ENCODE results near the gene KLF6.

GRCh38 chr10:3776796-3777571 is 8.0 kb downstream of the KLF6 start:
- TF ChIP-seq YY1 (IDR thresholded peaks at IDR 0.05; ENCODE audit: low read depth) (no peak), TAF1 (IDR thresholded peaks at IDR 0.05; ENCODE audit: borderline replicate concordance, low read depth, low read length) (no peak), EZH2phosphoT487 (IDR thresholded peaks at IDR 0.05; ENCODE audit: borderline replicate concordance, low read depth) (no peak), RCOR1 (IDR thresholded peaks at IDR 0.05; ENCODE audit: low read length) (no peak), CTCF (IDR thresholded peaks at IDR 0.05) (no peak), USF1 (IDR thresholded peaks at IDR 0.05; ENCODE audit: borderline replicate concordance, low read depth) (no peak), EP300 (IDR thresholded peaks at IDR 0.05; ENCODE audit: borderline replicate concordance in 1 of 2, low read depth in 1 of 2, low read length in 1 of 2) (no peak), SIN3A (IDR thresholded peaks at IDR 0.05; ENCODE audit: borderline replicate concordance, low read depth, low read length) (no peak), TEAD4 (IDR thresholded peaks at IDR 0.05; ENCODE audit: borderline replicate concordance, insufficient read depth) (no peak), POLR2AphosphoS5 (IDR thresholded peaks at IDR 0.05; ENCODE audit: low read depth, low read length) (no peak; the same call in 1 of the 2 replicates), CHD2 (IDR thresholded peaks at IDR 0.05; ENCODE audit: low read length, partially characterized antibody) (no peak), MAX (IDR thresholded peaks at IDR 0.05; ENCODE audit: low read depth) (peak; percentile 40; the same call in 1 of the 2 replicates)

Measured in SK-N-SH (cell line).